Ammon's horn (tissue), 1 donor: ENCODE data around the gene FKBP1A.
"Not testable (repeated sequence)": the region's sequence is repeated elsewhere in the genome, so short reads cannot be mapped to it uniquely, and the experiment has no call there.

ENCODE experiments used
- DNase-seq: peaks from one replicate; pipeline ENCODE4 v3.0.0-alpha.2; 2016; ENCODE audit warnings: low spot score

Gene FKBP1A

DNA sequence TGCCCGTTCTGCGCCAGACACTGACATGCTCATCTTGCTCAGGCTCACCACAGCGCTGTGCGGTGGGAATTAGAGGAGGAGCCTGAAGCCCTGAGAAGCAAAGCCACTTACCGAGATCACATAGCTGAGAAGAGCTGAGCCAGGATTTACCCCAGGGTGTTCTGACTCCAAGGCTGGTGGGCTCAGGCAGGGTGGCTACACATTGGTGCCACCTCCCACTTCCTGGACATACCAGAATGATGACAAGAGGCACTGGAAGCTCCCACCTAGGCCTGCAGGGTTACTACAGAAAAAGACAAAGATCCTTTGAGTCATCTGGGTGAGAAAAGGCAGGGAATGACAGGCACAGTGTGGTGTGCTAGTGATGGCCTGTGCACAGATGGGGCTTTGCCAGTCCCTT is 24.4 kb upstream of the FKBP1A start:
- DNase-seq = no peak

DNA sequence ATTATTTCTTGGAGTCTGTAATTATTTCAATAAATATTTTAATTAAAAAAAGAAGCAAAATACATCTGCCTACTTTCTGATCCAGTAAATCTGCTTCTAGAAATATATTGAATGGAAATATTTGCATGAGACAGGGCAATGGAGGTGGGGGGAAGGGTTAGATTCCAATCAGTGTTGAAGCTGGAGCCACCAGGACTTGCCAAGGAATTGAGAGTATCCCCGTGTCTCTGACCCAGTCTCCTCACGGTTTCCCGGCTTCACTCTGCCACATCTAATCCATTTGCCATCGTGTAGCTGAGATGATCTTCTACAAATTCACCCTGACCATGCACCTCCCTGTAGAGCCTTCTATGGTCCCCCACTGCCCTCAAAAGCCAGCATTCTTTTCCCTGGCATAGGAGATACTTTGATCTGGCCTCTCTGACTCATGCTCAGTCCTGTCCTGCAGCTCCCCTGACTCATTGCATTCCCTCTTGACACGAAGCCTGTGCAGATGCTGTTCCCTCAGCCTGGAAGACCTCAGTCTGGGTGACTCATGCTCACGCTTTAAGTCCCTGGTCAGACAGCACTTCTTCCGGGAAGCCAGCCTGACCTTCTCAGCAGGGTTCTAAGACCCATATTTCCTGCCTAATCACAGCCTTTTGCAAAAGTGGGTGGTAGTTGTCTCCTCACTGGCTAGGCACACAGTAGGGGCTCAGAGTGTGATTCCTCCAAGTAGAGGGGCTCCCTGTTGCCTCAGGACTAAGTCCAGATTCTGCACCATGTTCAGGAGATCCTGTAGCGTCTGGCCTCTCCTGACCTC is 23.0 kb upstream of the FKBP1A start:
- no peak for DNase-seq

DNA sequence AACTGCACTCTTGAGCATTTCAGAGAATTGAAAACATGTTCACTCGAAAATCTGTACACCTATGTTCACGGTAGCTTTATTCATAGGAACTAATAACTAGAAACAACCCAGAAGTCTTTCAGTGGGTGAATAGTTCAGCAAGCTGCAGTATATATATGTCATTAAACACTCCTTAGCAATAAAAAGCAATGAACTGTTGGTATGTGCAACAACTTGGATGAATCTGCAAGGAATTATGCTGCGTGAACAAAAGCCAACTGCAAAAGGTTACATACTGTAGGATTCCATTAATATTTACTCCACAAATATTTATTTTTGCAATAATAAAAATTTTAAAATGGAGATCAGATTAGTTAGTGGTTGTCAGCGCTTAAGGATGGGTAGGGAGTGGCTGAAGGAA is 22.1 kb upstream of the FKBP1A start:
- no peak for DNase-seq

DNA sequence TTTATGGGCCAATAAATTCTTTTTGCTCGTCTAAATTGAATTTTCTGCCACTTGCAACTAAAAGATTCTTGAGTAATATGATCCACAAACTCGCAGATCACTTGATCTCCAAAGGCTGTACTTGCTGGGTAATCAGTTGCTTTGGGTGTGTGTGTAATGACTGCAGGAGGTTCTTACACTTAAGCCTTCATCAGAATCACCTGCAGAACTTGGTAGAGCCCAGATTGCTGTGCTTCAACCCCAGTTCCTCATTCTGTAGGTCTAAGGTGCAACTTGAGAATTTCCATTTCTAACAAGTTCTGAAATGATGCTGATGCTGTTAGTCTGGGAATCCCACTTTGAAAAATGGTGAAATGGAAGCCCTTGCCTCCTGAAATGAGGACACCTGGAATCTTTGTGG is 12.9 kb upstream of the FKBP1A start:
- no peak for DNase-seq

DNA sequence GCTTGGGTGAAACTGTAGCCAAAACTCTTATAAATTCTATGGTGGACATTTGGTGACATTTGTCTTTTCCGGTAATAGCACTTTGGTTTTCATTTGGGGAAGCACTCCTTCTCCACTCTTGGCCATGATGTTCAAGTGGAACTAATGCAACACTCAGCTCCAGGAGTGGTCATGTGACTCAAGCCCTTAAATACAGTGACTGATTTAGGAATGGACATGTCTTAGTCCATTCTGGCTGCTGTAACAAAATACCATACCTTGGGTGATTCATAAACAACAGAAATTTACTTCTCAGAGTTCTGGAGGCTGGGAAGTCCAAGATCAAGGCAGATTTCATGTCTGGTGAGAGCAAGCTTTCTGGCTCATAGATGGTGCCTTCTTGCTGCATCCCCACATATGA is 10.8 kb upstream of the FKBP1A start:
- no peak for DNase-seq

DNA sequence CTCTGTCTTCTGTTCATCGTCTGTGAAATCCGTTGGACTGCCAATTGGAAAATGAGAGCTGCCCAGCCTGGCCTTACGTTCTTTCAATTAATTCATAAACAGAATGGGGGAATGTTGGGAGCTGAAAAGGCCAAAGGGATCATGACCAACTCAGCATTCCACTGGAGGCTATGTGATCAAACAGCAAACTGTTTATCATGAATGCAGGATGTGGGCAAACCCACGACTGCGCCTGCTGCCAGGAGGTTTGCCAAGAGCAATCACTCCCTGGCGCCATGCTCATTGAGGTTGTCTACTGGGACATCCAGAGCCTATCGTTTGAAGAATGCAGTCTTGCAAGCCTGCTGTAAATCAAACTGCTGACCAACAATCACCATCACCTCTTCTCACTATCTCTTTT is 9.3 kb upstream of the FKBP1A start:
- DNase-seq = no peak

DNA sequence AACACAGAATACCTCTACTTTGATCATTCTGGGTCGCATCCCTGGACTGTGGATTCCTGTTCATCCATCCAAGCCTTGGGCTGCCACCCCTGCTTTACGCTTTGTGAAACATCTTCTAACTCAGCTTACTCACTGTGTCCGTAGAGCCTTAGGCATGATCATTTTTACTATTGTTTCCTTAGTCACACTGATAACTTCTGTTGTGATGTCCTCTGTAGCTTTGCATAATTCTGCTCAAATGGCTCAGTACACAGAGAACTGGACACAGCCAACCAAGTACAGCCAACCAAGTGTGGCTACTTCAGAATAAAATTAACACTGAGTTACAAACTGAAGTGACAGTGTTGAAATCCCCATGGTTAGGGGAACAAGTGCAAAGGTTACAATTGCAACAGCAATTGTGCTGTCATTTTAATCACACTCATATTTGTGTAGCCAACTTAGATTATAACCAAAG is 8.6 kb upstream of the FKBP1A start:
- DNase-seq = no peak

DNA sequence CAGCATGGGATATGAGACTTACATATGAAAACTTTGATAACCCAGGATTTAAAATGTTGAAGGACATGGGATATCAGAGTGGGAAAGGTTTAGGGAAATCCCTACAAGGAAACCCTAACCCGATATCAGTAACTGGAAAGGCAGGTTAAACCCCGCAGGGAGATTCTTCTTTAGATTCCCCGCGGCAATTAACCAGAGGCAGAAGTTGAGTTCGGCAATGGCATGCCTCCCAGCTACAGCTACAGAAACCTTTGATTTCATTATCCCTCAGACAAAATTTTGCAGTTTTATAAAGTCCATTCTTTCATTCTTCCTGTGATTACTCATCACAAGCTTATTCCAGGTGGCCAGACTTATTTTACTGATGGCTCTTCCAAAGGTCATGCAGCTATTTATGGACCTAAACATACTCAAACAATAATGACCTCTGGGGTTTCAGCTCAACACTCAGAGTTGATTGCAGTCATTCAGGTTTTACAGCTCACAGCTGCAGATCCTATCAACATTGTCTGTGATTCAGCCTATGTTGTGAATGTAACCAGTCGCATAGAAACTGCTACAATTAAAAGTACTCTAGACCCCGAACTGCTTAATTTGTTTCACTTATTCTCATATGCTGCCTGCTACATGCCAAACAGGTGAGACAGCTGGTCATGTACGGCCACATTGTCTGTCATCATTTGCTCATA is 7.0 kb upstream of the FKBP1A start:
- not testable (repeated sequence) for DNase-seq

DNA sequence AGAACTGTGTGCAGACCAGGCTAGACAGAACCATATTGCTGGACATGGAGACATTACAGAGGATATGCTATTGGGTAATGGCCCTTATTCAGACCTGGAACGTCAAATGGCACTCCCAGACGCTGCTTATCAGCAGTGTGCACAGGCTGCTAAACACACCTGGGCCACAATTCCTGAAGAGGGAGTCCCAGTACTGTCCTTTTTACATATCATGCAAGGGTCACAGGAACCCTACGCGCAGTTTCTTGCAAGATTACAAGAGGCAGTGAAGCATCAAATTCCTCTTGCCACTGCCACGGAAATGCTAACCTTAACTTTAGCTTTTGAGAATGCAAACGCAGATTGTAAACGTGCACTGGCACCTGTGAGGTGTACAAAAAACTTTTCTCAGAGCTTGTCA is 5.3 kb upstream of the FKBP1A start:
- not testable (repeated sequence) for DNase-seq

DNA sequence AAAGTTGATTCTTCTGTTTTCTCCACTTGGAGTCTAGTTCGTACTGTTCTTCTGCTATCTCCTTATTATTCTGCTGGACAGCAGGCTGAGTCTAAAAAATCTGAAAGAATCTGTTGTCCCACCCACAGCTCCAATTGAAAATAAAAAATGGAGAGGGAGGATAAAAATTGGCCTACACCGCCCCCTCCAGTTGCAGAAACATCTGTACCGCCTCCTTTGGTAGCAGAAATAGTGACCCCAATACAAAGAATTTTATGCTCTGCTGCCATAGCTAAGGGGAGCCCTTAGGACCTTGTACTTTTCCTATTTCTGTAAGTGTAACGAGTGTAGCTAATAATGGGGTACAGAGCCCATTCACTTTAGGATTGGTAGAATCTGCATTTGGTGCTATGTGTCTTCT is 4.9 kb upstream of the FKBP1A start:
- DNase-seq = no peak

DNA sequence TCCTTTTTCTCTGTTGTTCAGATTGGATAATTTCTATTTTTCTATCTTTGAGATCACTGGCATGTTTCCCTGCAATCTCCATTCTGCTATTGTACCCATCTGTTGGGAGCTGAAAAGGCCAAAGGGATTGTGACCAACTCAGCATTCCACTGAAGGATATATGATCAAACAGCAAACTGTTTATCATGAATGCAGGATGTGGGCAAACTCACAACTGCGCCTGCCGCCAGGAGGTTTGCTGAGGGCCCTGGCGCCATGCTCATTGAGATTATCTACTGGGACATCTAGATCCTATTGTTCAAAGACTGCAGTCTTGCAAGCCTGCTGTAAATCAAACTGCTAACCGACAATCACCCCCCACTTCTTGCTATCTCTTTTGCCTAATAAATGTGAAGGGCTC is 3.8 kb upstream of the FKBP1A start:
- no peak for DNase-seq

DNA sequence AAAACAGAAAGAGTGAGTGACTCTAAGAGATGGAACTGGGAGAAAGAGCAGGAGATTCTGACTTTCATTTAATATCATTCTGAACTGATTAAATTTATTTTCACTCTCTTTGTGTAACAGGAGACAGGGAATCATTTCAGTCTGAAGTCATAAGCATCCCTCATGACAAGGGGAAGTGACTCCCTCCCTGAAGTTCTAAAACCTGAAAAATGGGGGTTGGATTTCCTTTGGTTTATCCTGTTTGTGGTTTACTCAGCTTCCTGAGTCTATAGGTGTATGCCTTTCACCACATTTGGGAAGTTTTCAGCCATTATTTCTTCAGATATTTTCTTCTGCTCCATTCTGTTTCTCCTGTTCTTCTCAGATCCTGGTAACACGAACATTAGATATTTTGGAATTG is 3.4 kb upstream of the FKBP1A start:
- DNase-seq = no peak

DNA sequence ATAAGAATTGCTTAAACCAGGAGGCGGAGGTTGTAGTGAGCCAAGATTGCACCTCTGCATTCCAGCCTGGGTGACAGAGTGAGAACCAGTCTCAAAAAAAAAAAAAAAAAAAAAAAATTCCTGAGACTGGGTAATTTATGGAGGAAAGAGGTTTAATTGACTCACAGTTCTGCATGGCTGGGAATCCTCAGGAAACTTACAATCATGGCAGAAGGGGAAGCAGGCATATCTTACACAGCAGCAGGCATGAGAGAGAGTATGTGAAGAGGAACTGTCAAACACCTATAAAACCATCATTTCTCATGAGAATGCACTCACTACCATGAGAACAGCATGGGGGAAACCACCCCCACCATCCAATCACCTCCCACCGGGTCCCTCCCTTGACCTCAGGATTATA is 1.8 kb upstream of the FKBP1A start:
- DNase-seq = no peak

DNA sequence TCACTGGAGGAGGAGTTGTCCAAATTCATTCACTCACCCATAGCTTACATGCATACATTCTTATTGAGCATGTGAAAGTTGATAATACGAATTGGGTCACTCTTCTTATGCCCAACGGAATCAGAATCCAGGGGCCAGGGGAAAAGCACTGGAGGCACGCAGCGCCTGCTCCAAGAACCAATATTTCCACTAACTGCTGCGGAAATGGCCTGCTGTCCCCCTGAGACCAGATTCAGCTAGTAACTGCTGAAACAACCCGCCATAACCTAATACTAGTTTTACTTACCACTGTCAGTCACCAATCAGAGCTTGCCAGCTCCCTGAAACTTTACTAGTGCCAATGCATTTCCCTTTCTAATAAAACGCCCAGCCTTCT is 641 bp upstream of the FKBP1A start:
- DNase-seq = no peak

DNA sequence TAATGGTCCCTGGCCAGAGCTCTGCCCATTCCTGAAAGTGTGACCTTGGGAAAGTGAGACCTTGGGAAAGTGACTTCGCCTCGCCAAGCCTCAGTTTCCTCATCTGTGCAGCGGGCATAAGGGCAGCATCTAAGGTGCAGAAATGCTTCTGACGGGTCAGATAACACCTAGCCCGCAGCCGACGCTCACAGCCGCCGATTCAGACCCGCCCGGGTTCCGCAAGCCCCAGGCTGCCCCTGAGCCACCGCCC is 486 bp downstream of the FKBP1A start:
- no peak for DNase-seq

DNA sequence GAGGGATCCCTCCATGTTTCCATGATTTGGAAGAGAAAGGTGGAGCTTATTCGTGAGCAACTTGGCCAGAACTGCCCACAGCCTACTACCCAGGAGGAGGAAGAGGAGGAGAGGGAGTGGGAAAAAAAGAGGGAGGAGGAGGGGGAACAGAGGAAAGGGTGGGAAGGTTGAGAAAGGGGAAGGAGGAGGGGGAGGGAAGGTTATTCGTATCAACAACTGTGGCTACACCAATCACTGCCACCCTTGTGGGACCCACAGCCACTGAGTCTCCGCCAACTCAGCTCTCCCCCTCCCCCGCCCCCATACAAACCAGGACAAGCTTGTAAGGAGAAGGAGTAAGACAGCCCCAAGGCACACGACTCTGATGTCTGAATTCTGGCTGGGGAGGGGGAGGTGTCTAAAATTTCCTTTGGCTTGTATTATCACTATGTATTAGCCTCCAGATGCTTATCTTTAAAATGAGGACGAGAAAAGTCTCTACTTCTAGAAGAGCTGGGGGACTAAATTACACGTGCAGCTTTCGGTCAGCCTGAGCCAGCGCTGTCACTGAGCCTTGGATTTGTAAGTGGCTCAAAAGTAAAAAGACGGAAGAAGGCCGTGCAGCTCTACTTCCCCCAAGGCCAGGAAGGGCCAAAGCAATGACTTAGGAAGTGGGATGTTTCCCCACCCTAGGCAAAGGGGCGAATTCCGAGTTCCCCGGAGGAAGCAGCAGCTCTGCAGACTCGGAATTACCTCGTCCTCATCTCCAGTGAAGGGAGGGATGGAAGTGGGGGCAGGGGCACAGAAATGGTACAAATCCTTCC is 1.0 kb downstream of the FKBP1A start:
- DNase-seq = peak; percentile 55

DNA sequence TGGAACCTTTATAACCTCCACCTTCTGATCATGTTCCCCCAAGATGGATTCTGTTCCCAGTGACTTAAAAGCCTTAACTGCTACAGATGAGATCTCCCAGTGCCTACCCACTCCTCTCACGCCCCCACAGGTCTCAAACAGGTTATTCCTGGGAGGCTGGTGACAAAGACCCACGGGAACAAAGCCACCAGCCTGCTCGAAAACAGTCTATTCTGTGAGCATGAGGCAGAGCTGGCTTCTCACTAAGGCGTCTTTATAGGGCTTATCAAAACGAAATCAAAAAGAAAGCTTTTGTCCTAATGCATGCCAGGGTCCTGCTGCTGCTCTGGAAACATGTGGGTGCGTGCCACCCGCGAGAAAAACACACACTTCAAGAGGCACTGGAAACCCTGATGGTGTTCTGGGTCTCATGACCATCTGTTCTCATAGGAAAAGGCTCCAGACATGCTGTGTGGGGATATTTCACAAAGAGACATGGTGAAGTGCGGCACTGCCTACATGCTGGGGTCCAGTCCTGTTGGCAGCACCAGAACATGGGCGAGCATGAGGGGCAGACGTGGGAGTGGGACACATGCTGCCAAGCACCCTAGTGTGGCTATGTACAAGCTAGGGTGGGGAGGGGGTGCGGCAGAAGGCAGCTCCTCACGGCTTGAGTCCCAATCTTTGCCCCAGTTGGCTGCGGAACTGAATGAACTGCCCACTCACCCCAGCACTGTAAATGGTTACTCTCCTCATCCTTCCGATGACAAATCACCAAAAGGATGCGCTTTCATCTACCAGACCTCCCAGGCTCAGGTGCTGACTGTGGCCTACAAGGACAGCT is 2.1 kb downstream of the FKBP1A start:
- DNase-seq = no peak

DNA sequence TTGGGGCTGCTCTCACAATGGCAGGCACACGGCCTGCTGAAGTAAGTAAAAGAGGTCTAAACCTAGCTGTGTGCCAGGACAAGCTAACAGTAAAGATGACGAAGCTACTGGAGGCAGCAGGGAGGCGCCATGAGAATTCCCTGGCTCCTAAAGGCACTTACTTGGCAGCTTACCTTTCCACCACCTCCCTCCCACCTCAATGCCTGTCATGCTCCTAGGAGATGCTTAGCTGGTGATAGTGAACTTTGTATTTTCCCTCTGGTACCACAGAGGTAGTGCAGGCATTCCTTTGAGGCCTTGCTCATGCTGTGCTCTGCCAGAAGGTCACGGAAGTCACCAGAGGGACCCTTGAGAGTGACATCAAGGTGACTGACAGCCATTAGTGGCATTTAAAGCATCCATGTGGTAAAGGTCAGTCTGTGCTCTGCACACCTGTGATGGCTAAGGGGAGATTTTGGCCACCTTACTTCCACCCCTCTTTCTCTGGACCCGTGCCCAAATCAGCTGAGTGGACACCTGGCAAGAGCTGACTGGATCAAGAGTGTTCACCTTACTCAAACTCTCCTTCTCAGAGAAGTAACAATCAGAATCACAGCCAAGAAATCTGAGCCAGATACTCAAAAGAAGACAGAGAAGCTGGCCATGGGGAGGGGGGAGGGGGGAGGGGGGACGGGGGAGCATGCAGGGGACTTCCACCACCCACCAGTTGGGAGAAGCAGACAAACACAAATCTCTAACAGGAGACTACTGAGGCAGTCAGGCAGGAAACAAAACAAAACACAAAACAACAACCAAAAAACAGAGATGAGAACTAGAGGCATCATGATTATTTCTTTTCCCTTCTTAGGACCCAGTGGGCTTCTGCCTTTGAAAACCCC is 2.9 kb downstream of the FKBP1A start:
- no peak for DNase-seq

DNA sequence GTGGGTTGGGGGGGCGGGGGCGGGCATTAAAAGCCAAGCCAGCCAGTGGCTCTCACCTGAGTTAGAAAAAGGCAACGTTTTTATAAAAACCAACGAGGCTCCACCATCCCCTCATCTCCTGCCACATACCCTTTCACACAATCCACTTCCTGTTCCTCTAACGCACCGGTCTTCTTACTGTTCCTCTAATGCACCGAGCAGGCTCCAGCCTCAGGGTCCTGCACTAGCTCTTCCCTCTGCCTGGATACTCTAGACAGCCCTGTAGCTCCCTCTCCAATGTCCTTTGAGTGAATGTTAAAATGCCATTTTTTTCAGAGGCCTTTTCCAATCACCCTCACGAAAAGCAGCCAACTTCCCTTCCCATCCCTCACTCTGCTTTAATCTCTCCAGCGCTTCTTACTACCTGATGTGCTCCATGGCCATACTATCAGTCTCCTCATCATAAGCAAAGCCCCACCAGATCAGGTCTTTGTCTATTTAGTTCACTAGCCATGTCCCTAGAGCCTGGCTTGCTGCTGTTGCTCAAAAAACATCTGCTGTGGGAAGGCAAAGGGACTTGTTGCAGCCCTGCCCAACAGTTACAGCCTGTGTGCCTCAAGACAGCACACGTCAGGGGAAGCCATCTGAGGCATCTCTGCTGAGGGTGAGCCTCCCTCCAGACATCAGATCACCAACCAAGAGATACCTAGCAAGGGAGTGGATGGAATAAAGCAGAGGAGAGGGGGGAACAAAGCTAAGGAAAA is 3.9 kb downstream of the FKBP1A start:
- DNase-seq = no peak

DNA sequence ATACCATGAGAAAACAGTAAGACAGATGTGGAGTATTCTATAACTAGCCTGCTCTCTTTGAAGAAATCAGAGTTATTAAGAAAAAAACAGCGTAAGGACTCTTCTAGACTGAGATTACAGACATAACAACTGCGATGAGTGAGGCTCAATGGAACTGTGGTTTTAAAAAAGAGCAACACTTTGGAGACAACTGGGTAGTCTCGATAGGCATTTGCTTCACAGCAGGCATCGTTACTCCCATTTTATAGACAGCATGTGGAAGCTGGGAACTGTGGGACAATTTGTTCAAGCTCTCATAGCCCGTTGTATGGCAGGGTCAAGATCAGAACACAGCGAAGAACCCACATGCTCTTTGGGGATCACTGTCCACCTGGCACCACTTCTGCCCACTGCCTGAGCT is 4.6 kb downstream of the FKBP1A start:
- no peak for DNase-seq

DNA sequence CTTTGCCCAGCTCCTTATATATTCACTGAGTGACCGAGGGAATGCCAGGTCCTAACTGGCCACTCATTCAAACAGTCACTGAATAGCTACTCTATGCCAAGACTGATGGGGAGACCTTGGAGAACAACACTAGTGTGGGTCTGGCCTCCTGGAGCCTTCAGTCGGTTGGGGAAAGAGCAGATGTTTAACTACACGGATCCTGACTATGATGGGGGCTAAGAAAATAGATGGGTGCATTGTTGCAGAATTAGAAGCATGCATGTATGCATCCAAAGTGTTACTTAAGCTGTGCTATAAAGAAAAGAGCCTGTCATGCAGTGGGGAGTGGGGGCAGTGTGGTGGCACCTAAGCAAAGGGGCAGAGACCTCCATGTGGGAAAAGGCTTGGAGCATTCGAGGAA is 6.5 kb downstream of the FKBP1A start:
- no peak for DNase-seq
